Tongue (tissue), 2 donors: Measurements from ENCODE around the gene SPAG16. TPM values are rescaled to one million over a fixed set of nuclear protein-coding genes. Genes with fewer than 3 reads are reported as not detected.

Experiments
- DNase-seq: peaks from one replicate; pipeline ENCODE4 v3.0.0-alpha.2; 2015
- total RNA-seq: library from RNA; depleted of rRNA; stranded (reverse); fragments of >200 nt; gene quantifications from one replicate; pipeline ENCODE4 v1.2.3, GENCODE V29; 2014

The SPAG16 gene
- total RNA-seq, 1 donor from 2014 or later = 32.6 TPM

DNA sequence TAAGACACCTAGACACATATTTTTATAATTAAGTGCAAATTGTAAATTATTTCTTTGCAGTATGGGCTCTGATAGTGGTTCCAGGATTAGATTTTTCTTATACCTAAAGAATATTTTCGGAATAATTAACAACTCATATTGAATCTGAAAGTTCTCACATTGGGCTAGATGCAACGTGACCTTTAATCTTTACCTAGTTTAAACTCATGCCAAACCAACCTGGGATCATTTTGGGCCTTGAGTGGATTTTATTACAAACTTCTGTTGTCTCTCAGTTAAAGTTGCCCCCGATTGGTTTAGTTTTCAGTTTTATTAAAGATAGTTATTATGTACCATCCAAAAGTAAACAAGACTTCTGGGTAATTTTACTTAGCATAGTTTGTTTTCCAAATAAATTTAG lies 896.4 kb downstream of the SPAG16 start:
- DNase-seq = no peak

DNA sequence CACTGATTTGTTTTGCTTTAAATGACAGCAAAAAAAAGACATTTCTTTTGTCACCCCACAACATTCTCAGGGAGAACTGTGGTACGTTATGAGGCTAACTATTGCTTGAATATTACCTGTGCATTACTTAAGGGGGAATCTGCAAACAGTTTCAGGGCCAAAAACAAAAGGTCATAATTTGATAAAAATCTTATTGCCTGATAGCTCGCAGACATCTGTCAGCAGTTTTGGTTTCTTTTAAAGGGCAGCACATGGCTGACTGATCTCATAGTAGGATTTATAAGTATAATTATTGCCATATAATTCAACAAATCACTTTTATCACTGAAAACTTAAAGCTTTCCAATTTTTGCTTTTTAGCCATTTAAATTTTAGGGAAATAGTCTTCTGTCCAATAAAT lies 900.2 kb downstream of the SPAG16 start:
- no peak for DNase-seq

GRCh38 chr2:214185546-214185945 lies 901.3 kb downstream of the SPAG16 start:
- no peak for DNase-seq

DNA sequence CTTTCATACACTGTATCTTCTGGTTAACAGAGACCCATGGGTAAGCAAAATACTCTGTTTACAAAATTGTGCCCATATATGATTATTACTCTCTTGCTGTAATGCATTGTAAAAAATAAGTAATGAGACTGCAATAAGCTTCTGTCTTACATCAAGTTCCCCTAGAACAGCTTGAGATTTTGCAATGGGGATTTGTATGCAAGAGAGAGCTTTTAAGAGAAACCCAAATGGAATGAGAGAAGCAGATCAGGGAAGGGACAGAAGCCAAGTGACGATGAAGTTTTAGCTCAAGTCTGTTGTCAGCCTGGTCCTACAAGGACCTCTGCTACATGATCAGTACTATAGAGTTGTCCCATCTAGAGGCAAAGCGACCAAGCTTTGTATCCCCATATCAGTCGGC lies 908.4 kb downstream of the SPAG16 start:
- no peak for DNase-seq

- DNase-seq = no peak
These were observed 909.7 kb downstream of the SPAG16 start for GRCh38 chr2:214193943-214194342.

DNA sequence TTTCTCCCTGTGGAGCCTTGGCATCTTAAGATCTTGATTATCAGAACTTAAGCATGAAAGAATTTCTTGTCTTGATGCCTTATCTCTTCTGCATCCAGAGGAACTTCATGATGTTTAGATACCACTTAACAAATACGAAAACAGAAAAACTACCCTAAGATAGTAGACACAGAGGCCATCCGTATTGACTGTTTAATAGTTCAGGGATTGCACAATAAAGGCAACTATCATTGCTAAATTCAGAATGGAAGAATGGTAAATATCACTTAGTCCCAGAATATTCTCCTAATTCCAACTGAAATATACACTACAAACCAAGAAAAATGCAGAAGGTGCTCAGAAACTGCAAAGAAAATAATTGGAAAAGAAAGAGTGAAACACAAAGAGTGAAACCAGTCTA lies 912.0 kb downstream of the SPAG16 start:
- DNase-seq = no peak

DNA sequence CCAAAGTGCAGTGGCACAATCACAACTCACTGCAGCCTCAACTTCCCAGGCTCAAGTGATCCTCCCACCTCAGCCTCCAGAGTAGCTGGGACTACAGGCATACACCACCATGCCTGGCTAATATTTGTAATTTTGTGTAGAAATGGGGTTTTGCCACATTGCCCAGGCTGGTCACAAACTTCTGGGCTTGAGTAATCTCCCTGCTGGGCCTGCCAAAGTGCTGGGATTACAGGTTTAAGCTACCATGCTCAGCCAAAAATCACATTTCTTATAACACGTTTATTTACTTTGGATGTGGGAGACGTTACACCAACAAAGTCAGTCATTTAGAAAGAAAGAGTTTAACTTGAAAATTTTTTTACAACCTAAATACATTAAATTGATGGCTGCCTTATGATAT lies 917.6 kb downstream of the SPAG16 start:
- DNase-seq = no peak

DNA sequence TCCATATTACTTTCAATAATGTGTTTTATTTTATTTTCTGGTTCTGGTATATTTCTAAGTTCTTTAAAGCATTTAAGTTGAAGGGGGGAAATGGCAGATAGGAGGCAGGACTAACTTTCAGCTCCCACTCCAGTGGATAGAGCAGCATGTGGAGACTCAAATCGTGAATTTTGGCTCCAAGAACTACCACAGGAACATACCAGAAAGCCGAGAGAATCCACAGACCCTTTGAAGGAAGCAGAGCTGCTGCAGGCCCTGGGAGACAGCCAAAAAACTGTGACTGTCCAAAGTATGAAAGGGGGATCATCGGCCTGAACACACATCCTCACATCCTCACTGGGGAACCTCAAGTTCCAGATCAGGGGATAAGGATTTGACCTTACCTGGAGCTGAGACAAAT lies 919.0 kb downstream of the SPAG16 start:
- peak; percentile 35 for DNase-seq

DNA sequence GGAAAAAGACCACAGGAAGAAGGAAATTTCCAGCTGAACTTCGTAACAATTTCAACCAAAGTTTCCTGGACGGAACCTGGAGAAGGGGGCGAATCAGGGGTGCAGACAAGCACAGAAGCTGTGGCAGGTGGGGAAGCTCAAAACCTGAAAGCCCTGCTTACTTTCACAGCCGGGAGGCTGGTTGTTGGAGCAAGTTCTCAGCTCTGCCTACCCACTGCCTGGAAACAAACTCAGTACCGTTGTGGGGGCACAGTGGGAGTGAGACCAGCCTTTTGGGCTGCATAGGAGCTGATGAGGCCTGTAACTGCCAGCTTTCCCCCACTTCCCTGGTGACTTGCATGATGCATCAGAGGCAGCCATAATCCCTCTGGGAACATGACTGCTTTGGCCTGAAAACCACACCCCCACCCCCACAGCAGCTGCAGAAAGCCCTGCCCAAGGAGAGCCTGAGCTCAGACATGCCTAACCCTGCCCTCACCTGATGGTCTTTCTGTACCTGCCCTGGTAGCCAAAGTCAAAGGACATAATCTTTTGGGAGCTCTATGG lies 919.6 kb downstream of the SPAG16 start:
- DNase-seq = no peak

DNA sequence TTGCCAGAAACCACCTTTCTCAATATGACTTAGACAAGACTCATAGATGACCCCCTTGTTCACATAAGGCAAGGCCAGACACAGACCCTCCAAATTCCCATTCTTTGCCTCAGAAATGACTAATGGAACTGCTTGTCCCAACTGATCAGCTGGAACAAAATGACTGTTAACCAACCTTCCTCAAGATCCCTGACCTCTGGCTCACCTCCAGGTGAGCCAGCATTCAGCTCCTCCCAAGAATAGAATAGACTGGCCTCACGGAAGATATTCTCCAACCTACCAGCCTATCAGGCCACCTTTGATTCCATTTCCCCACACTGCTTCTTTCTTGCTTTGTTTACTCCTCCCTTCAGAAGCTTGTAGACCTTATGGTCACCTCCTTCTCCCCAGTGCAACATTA lies 930.8 kb downstream of the SPAG16 start:
- DNase-seq = no peak

DNA sequence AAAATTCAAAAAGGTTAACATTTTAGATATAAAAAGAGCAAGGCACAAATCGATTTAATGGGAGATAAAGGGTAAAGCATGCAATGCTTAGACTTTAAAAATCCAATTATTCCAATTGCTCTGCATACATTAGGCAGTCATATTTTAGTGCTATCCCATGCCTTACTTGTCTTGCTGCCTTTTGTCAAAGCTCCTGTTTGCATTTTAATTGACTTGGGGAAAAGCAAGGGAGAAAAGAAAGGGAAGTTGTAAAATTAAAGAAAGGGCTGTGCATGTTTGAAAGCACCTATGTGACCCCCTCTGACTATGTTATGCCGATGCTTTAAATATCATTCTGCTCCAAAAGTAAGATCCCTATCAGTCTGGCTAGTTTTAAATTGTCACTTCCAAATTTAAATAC lies 932.9 kb downstream of the SPAG16 start:
- no peak for DNase-seq

- DNase-seq = no peak
These were observed 933.3 kb downstream of the SPAG16 start for GRCh38 chr2:214217599-214217998.

GRCh38 chr2:214220251-214220650 lies 936.0 kb downstream of the SPAG16 start:
- DNase-seq = no peak

- DNase-seq = no peak
These were observed 941.8 kb downstream of the SPAG16 start for GRCh38 chr2:214226061-214226460.

GRCh38 chr2:214232271-214232670 lies 948.0 kb downstream of the SPAG16 start:
- no peak for DNase-seq

GRCh38 chr2:214233164-214233563 lies 948.9 kb downstream of the SPAG16 start:
- no peak for DNase-seq

DNA sequence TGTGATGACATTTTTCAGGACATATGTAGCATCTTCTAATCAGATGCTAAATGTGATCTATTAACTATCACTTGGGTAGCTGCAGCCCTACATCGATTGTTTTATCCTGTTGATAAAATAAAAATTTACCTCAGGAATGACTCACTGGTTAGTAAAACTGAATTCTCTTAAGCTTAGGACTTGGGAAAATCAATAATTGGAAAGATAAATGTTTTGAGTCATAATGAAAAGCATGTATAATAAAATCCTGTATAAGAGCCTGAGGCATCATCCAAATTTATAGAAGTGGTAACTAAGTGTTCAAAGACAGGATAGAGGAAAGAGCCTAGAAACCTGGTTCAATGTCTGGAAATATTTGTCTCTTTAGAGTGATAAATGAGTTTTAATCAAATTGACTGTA lies 958.5 kb downstream of the SPAG16 start:
- no peak for DNase-seq

GRCh38 chr2:214244847-214245246 lies 960.6 kb downstream of the SPAG16 start:
- DNase-seq = no peak

DNA sequence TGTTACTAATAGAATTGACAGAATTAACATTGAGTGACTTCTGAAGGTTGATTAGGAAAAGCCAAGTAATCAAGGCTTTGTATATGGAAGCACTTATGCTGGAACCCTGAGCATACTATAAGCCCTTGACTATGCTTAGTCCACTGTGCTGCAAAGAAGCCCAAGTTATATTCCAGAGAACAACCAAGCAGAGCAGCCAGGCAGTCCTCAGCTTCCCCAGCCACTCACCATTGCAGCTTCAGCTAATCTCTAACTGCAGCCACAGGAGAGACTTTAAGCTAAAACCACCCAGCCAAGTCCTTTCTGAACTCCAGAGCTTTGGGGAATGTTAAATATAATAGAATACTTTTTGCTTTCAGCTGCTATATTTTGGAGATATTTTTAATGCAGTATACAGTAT lies 962.2 kb downstream of the SPAG16 start:
- DNase-seq = no peak

GRCh38 chr2:214247531-214247930 lies 963.3 kb downstream of the SPAG16 start:
- DNase-seq = no peak

- no peak for DNase-seq
These were observed 970.8 kb downstream of the SPAG16 start for GRCh38 chr2:214255046-214255445.

- no peak for DNase-seq
These were observed 977.4 kb downstream of the SPAG16 start for GRCh38 chr2:214261683-214262082.

DNA sequence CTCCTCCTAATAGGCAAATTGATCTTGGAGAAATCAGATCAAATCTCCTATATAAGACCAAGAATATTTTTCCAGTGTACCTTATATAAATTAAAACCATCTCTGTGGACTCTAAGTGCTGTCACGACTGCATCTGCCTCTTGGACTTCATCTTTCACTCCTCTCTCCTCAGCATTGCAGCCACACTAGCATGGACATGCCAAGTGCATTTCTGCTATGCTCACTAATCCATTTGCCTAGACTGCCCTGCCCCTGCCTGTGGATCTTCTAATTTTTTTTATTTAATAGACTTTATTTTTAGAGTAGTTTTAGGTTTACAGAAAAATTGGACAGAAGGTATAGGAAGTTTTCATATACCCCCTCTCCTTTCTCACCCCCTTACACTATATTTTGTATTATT lies 979.9 kb downstream of the SPAG16 start:
- DNase-seq = no peak

DNA sequence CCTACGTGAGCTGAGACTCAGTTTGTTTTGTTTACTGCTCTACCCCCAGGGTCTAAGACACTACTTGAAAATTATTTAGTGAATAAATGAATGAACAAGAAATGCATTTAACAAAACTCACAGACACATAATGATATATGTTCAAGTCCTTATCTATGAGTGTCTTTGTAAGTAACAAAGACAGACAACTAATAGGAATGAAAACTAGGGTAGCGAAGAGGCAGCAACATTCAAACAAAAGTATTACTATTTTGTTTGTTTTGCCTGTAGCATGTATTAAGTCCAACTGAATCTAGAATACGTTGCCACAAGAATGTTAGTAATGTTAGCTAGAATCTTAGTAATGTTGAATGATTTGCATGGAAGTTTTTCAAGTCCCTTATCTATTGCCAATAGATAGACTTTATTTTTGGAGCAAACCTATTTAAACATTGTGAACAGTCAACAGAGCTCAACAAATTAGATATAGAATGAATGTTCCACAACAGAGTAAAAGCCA lies 981.8 kb downstream of the SPAG16 start:
- no peak for DNase-seq

DNA sequence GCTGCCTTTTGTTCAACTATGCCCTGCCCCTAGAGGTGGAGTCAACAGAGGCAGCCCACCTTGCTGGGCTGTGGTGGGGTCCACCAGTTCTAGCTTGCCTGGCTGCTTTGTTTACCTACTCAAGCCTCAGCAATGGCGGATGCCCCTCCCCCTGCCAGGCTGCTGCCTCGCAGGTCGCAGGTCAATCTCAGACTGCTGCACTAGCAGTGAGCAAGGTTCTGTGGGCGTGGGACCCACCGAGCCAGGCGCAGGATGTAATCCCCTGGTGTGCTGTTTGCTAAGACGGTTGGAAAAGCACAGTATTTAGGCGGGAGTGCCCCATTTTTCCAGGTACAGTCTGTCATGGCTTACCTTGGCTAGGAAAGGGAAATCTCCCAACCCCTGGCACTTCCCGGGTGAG lies 993.6 kb downstream of the SPAG16 start:
- no peak for DNase-seq
